LNCaP clone FGC (cell line): Measurements from ENCODE around the gene RSRC1.
"Not testable (repeated sequence)": the region's sequence is repeated elsewhere in the genome, so short reads cannot be mapped to it uniquely, and the experiment has no call there.

Experiments used
- DNase-seq: peaks from one replicate; pipeline ENCODE4 v3.0.0-alpha.2; 2011; ENCODE audit warnings: low read depth
- H3K4me3 ChIP-seq: 2 replicates; pipeline ENCODE4 v1.5.1; 2011; ENCODE audit warnings: mild to moderate bottlenecking, low read depth, low read length, control low read depth
- TF ChIP-seq, protein P1 (sequence below): IDR thresholded peaks from 2 replicates; pipeline ENCODE4 v1.5.1; 2012; ENCODE audit warnings: mild to moderate bottlenecking; ENCODE audit not compliant: control insufficient read depth, insufficient read depth; ENCODE audit errors: extremely low read depth

Gene RSRC1

DNA sequence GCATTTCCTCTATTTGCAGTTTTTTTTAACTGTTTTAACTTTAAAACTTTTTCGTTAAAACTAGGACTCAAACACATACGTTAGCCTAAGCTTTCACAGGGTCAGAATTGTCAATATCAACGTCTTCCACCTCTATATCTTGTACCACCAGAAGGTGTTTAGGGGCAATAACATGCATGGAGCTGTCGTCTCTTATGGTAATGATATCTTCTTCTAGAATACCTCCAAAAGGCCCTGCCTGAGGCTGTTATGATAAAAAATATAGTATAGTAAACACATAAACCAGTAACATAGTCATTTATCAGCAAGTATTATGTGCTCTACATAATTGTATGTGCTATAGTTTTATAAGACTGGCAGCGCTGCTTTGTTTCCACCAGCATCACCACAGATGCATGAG lies 384.8 kb downstream of the RSRC1 start:
- TF ChIP-seq, protein P1, sequence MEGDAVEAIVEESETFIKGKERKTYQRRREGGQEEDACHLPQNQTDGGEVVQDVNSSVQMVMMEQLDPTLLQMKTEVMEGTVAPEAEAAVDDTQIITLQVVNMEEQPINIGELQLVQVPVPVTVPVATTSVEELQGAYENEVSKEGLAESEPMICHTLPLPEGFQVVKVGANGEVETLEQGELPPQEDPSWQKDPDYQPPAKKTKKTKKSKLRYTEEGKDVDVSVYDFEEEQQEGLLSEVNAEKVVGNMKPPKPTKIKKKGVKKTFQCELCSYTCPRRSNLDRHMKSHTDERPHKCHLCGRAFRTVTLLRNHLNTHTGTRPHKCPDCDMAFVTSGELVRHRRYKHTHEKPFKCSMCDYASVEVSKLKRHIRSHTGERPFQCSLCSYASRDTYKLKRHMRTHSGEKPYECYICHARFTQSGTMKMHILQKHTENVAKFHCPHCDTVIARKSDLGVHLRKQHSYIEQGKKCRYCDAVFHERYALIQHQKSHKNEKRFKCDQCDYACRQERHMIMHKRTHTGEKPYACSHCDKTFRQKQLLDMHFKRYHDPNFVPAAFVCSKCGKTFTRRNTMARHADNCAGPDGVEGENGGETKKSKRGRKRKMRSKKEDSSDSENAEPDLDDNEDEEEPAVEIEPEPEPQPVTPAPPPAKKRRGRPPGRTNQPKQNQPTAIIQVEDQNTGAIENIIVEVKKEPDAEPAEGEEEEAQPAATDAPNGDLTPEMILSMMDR = no peak
- no peak overlapping the region for H3K4me3 ChIP-seq
- no peak for DNase-seq

DNA sequence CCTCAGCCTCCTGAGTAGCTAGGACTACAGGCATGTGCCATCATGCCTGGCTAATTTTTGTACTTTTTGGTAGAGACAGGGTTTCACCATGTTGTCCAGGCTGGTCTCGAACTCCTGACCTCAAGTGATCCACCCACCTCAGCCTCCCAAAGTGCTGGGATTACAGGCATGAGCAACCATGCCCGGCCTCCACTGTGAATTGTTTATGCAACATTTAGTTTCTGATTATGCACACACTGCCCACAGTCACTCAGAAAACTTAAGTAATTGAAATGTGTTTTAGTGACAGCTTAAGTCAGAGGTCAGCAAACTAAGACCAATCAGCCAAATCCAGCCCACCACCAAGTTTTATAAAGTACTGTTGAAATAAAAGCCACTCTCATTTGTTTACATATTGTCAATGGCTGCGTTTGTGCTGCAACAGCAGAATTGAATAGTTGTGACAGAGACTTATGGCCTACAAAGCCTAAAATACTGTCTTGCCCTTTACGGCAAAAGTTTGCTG lies 385.6 kb downstream of the RSRC1 start:
- not testable (repeated sequence) for H3K4me3 ChIP-seq, DNase-seq

DNA sequence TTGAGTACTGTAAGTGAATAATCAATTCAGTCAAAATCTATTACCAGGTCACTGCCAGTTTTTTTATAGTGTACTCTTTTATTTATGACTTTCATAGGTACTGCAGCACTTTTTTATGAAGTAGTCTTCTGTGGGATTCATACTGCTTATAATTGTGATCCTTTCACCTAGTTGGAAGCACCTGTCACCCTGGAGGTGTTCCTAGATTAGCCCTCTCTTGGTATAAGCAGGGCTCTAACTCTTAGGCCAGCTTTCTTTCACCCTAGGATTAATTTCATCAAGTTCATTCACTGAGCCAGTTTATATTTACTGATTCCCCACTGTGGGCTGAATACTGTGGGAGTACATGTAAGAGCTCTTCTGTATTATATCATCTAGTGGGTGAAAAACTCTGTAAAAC lies 395.2 kb downstream of the RSRC1 start:
- no peak for DNase-seq
- TF ChIP-seq, protein P1 = no peak
- no peak overlapping the region for H3K4me3 ChIP-seq

DNA sequence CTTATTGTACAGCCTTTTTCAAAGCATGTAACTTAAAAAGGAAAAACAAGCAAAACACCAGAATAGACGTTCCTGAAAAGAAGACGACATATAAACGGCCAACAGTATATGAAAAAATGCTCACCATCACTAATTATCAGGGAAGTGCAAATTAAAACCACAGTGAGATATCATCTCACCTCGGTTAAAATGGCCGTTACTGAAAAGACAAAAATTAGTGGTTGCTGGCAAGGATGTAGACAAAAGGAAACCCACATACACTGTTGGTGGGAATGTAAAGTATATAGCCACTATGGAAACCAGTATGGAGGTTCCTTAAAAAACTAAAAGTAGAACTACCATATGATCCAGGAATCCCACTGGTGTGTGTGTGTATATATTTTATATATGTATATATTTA lies 396.6 kb downstream of the RSRC1 start:
- no peak for DNase-seq
- TF ChIP-seq, protein P1 = no peak
- H3K4me3 ChIP-seq = no peak overlapping the region

DNA sequence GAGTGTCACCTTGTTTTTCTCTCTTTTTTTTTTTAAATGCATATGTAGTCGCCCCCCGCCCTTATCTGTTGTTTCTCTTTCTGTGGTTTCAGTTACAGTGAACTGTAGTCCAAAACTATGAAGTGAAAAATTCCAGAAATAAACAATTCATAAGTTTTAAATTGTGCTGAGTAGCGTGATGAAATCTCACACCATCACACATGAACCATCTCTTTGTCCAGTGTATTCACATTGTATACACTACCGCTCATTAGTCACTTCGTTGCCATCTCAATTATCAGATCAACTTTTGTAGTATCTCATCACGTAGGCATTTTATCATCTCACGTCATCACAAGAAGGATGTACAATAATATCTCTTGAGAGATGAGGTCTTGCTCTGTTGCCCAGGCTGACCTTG lies 398.6 kb downstream of the RSRC1 start:
- no peak for DNase-seq
- TF ChIP-seq, protein P1 = no peak

DNA sequence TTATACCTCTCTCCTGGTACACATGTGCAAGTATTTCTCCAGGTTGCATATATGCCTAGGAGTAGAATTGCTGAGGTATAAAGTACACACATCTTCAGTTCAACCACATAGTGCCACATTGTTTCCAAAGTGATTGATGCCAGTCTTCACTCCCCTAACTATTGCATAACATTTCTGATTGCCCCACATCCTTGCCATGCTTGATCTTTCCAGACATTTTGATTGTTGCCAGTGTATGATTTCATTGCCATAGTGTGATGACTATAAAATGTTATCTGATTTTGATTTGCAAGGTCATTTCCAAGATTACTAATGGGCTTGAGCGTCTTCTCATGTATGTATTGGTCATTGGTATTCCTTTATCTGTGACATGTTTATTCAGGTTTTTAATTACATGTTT lies 400.0 kb downstream of the RSRC1 start:
- TF ChIP-seq, protein P1 = no peak
- no peak for DNase-seq
- H3K4me3 ChIP-seq = no peak overlapping the region

More for the DNA sequence above, 398.6 kb downstream of the RSRC1 start:
- H3K4me3 ChIP-seq = no peak overlapping the region

DNA sequence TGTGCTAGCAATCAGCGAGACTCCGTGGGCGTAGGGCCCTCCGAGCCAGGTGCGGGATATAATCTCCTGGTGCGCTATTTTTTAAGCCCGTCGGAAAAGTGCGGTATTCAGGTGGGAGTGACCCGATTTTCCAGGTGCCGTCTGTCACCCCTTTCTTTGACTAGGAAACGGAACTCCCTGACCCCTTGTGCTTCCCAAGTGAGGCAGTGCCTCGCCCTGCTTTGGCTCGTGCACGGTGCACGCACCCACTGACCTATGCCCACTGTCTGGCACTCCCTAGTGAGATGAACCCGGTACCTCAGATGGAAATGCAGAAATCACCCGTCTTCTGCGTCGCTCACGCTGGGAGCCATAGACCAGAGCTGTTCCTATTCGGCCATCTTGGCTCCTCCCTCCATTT lies 406.8 kb downstream of the RSRC1 start:
- not testable (repeated sequence) for DNase-seq, H3K4me3 ChIP-seq

DNA sequence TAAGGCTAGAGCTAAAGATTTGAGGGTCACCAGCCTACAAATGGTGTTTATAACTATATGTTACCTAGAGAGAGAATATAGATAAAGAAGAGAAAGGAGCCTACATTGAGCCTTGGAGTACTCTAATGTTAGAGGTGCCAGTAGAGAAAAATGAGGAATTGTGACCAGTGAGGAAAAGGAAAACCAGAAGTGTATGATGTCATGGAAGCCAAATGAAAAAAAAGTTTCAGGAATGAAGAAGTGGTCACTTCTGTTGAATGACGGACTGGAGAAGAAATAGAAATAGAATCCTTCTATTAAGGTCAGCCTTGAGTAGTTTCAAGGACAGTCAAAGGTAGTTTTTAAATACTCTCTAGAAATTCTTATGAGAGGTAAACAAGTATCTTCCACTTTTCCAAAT lies 409.9 kb downstream of the RSRC1 start:
- H3K4me3 ChIP-seq = no peak overlapping the region
- no peak for DNase-seq
- TF ChIP-seq, protein P1 = no peak
